Mesothelial cell of epicardium (in vitro differentiated cells): ENCODE results near the gene SHISA9. TPM values are rescaled to one million over a fixed set of nuclear protein-coding genes. Genes with fewer than 3 reads are reported as not detected.

Source experiments
- DNase-seq, 2 experiments: peaks; one replicate each; pipeline ENCODE4 v3.0.0; 2021; ENCODE audit warnings: low spot score in 2 of 2; ENCODE audit not compliant: unreplicated experiment in 2 of 2
- H3K27ac Mint-ChIP-seq: 2 replicates; pipeline ENCODE4 v1.8.0; 2021; ENCODE audit warnings: mixed read lengths
- H3K27me3 Mint-ChIP-seq: 2 replicates; pipeline ENCODE4 v1.8.0; 2021; ENCODE audit warnings: low read depth, mixed read lengths
- H3K36me3 Mint-ChIP-seq: 2 replicates; pipeline ENCODE4 v1.8.0; 2021; ENCODE audit warnings: mixed read lengths
- H3K4me1 Mint-ChIP-seq: 2 replicates; pipeline ENCODE4 v1.8.0; 2021; ENCODE audit warnings: mixed read lengths
- H3K4me3 Mint-ChIP-seq: 2 replicates; pipeline ENCODE4 v1.8.0; 2021; ENCODE audit warnings: mild to moderate bottlenecking, moderate library complexity, mixed read lengths
- H3K9me3 Mint-ChIP-seq: 2 replicates; pipeline ENCODE4 v1.8.0; 2021; ENCODE audit warnings: mixed read lengths
- CTCF ChIP-seq: fragments of 200-600 bp; sonication (generic); IDR thresholded peaks from one replicate; pipeline ENCODE4 v1.5.0; 2021; ENCODE audit warnings: antibody characterized with exemption; ENCODE audit not compliant: unreplicated experiment
- total RNA-seq: library from RNA; stranded (reverse); gene quantifications from 3 replicates; pipeline ENCODE4 v1.2.1, GENCODE V29; 2021

Gene SHISA9
- total RNA-seq, 1 donor from 2014 or later, result 0.04 TPM

GRCh38 chr16:13264749-13265552, 363.6 kb downstream of the SHISA9 start:
- no peaks in the 10 kb centered on the region for H3K4me1 Mint-ChIP-seq
- H3K36me3 Mint-ChIP-seq, result no peaks in the 10 kb centered on the region
- DNase-seq, result no peak
- peaks cover 31% of the 10 kb centered on the region for H3K27me3 Mint-ChIP-seq
- H3K27ac Mint-ChIP-seq, result no peak overlapping the region
- peaks cover 10% of the 10 kb centered on the region for H3K9me3 Mint-ChIP-seq
- no peak overlapping the region for H3K4me3 Mint-ChIP-seq
- no peak for TF ChIP-seq CTCF

GRCh38 chr16:13269359-13269758, 368.0 kb downstream of the SHISA9 start:
- Mint-ChIP-seq H3K9me3 (no peaks in the 10 kb centered on the region), H3K36me3 (no peaks in the 10 kb centered on the region), H3K4me1 (no peaks in the 10 kb centered on the region), H3K4me3 (no peak overlapping the region), H3K27ac (no peak overlapping the region), H3K27me3 (peaks cover 33% of the 10 kb centered on the region)
- DNase-seq, result no peak
- no peak for TF ChIP-seq CTCF

GRCh38 chr16:13269905-13270528, 368.6 kb downstream of the SHISA9 start:
- no peak overlapping the region for H3K27ac Mint-ChIP-seq
- H3K36me3 Mint-ChIP-seq, result no peaks in the 10 kb centered on the region
- no peaks in the 10 kb centered on the region for H3K4me1 Mint-ChIP-seq
- H3K9me3 Mint-ChIP-seq, result no peaks in the 10 kb centered on the region
- TF ChIP-seq CTCF, result no peak
- no peak for DNase-seq
- no peak overlapping the region for H3K4me3 Mint-ChIP-seq
- peaks cover 31% of the 10 kb centered on the region for H3K27me3 Mint-ChIP-seq

GRCh38 chr16:13270602-13271001, 369.2 kb downstream of the SHISA9 start:
- H3K4me1 Mint-ChIP-seq, result no peaks in the 10 kb centered on the region
- H3K36me3 Mint-ChIP-seq, result no peaks in the 10 kb centered on the region
- DNase-seq, result no peak
- no peak overlapping the region for H3K4me3 Mint-ChIP-seq
- H3K27ac Mint-ChIP-seq, result no peak overlapping the region
- no peaks in the 10 kb centered on the region for H3K9me3 Mint-ChIP-seq
- no peak for TF ChIP-seq CTCF
- H3K27me3 Mint-ChIP-seq, result peaks cover 29% of the 10 kb centered on the region

- H3K36me3 Mint-ChIP-seq, result no peaks in the 10 kb centered on the region
- peaks cover 7% of the 10 kb centered on the region for H3K27me3 Mint-ChIP-seq
- no peak for TF ChIP-seq CTCF
- H3K9me3 Mint-ChIP-seq, result no peaks in the 10 kb centered on the region
- no peak overlapping the region for H3K27ac Mint-ChIP-seq
- no peak overlapping the region for H3K4me3 Mint-ChIP-seq
- DNase-seq, result no peak
- no peaks in the 10 kb centered on the region for H3K4me1 Mint-ChIP-seq
Measured at GRCh38 chr16:13289515-13289914, 388.1 kb downstream of the SHISA9 start.

Other genes with a start within 250 kb of the SHISA9 start
- 7.7 to 8.7 TPM (median 7.8 TPM) in 3 replicates for gene CPPED1, start 97.7 kb upstream of the SHISA9 start, total RNA-seq